ENCODE data around the gene OR52R1.
"Not testable (repeated sequence)": the region's sequence is repeated elsewhere in the genome, so short reads cannot be mapped to it uniquely, and the experiment has no call there.

The OR52R1 gene

DNA sequence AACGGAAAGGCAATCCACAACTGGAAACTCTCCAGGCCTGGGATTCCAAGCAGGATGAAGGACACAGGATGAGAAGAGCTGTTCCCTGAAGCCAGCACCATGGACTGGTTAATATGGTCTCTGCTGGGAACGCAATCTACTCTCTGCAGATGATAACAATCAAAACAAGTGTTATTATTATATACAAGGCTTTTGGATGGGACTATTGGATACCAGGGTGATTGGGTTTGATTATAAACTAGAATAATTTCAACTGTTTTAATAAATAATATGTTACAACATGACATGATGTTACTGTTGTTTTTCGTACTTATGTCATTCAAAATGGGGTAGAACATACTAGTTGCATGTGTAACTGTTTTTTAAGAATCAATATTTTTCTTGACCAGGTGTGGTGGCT is at the start of gene OR52R1:
OR52R1 (minus strand) TSS at position 101 of the 400 bp plus-strand sequence; CDS start at position 101, 0 bp downstream.
- Mint-ChIP-seq H3K36me3 (no peaks in the 10 kb centered on the region), H3K27me3 (peaks cover 5% of the 10 kb centered on the region), H3K4me3 (no peak within 1 kb of the TSS), H3K9me3 (no peaks in the 10 kb centered on the region), H3K27ac (no peak within 1 kb of the TSS), H3K4me1 (no peaks in the 10 kb centered on the region)
- ATAC-seq (ENCODE audit: low read depth) (no peak), DNase-seq (ENCODE audit: low spot score in 2 of 2) (no peak)

GRCh38 chr11:4851033-4851432 is 46.9 kb upstream of the OR52R1 start:
- H3K4me1 Mint-ChIP-seq: no peaks in the 10 kb centered on the region
- H3K27me3 Mint-ChIP-seq: peaks cover 9% of the 10 kb centered on the region
- H3K36me3 Mint-ChIP-seq: no peaks in the 10 kb centered on the region
- H3K4me3 Mint-ChIP-seq: no peak overlapping the region
- no peak for ATAC-seq (ENCODE audit: low read depth)
- no peak overlapping the region for H3K27ac Mint-ChIP-seq
- H3K9me3 Mint-ChIP-seq: peaks cover 1% of the 10 kb centered on the region
- no peak for DNase-seq (ENCODE audit: low spot score in 2 of 2)

DNA sequence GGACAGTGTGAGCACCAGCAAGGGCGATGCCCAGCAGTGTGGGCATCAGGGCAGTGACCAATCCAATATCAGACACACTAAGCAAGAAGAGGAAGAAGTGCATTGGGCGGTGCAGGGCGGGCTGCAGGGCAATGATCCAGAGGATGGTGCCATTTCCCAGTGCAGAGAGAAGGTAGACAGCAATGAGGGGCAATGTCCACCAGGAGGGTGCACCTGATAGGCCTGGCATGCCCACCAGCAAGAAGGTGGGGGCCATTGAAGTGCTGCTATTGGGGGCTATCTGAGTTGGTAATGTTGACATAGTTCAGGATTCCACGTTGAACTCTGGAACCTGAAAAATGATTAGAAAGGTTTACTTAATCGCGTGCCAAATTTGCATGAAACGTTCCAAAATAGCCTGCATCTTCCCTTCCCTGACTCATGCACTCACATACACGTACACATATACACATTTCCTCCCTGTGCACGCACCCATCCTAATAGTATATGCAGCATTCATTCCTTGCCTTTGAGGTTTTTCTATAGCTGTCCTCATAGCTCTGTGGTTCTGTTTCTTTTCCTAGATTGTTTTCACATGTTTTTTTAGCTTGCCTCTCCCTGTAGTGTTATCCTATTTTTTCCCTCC is 44.8 kb upstream of the OR52R1 start, which contains the start of gene OR51S1:
OR51S1 (minus strand) TSS at position 301 of the 625 bp plus-strand sequence; CDS start at position 301, 0 bp downstream.
- Mint-ChIP-seq H3K9me3 (peaks cover under 1% of the 10 kb centered on the region), H3K4me1 (no peaks in the 10 kb centered on the region), H3K27me3 (peaks cover 7% of the 10 kb centered on the region), H3K36me3 (no peaks in the 10 kb centered on the region), H3K4me3 (no peak within 1 kb of the TSS), H3K27ac (no peak within 1 kb of the TSS)
- ATAC-seq (ENCODE audit: low read depth): no peak
- DNase-seq (ENCODE audit: low spot score in 2 of 2): no peak

DNA sequence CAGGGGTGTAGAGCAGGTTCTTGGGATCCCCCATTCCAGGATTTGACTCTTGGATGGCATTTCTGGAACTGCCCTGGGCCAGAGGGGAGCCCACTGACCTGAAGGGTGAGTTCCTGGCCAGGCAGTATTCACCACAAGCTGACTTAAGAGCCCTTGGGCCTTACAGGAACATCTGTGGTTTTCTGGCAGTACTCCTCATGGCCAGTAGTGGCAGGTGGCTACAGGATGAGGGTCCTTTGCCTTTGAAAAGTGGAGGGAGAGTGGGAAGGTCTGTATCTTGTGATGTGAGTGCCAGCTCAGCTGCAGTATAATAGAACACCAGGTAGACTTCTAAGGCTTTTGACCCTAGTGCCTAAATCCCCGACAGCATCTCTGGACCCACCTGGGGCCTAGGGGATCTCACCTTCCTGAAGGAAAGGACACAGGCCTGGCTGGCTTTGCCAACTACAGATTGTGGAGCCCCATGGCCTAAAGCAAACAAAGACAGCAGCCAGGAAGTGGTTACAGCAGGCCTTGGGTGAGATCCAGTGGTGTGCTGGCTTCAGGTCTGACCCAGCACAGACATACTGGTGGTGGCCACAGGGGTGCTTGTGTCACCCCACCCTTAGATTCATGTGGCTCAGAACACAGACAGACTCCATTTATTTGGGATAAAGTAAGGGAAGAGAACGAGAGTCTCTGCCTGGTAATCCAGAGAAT is 35.8 kb upstream of the OR52R1 start:
- DNase-seq (ENCODE audit: low spot score in 2 of 2): no peak
- H3K27me3 Mint-ChIP-seq: no peaks in the 10 kb centered on the region
- H3K9me3 Mint-ChIP-seq: peaks cover 5% of the 10 kb centered on the region
- H3K4me3 Mint-ChIP-seq: no peak overlapping the region
- H3K36me3 Mint-ChIP-seq: no peaks in the 10 kb centered on the region
- no peaks in the 10 kb centered on the region for H3K4me1 Mint-ChIP-seq
- ATAC-seq (ENCODE audit: low read depth): no peak
- H3K27ac Mint-ChIP-seq: no peak overlapping the region

- H3K36me3 Mint-ChIP-seq: no peaks in the 10 kb centered on the region
- H3K4me1 Mint-ChIP-seq: no peaks in the 10 kb centered on the region
- no peaks in the 10 kb centered on the region for H3K9me3 Mint-ChIP-seq
- no peak for ATAC-seq (ENCODE audit: low read depth)
- no peak overlapping the region for H3K4me3 Mint-ChIP-seq
- peaks cover 3% of the 10 kb centered on the region for H3K27me3 Mint-ChIP-seq
- no peak overlapping the region for H3K27ac Mint-ChIP-seq
- no peak for DNase-seq (ENCODE audit: low spot score in 2 of 2)
Measured at GRCh38 chr11:4830909-4831308, 26.7 kb upstream of the OR52R1 start.

DNA sequence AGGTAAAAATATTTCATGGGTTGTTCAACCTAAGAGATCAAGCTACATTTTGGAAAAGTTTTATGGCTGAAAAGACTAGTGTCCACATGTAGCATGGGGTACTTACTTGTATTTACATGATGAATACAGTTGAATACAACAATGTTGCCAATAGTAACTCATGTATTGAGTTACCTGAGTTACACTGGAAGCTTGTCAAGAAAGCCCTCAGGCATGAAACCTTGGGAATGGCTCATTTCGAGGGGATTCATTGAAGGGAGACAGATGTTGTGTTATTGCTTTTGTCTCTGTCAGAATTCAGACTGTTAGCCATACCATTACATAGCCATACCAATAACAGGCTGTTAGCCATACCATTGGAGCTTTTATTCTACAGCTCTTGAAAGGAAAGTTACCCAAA is 26.2 kb upstream of the OR52R1 start:
- no peak overlapping the region for H3K27ac Mint-ChIP-seq
- H3K36me3 Mint-ChIP-seq: no peaks in the 10 kb centered on the region
- H3K4me3 Mint-ChIP-seq: no peak overlapping the region
- peaks cover 3% of the 10 kb centered on the region for H3K27me3 Mint-ChIP-seq
- no peaks in the 10 kb centered on the region for H3K4me1 Mint-ChIP-seq
- no peak for DNase-seq (ENCODE audit: low spot score in 2 of 2)
- no peaks in the 10 kb centered on the region for H3K9me3 Mint-ChIP-seq
- no peak for ATAC-seq (ENCODE audit: low read depth)

DNA sequence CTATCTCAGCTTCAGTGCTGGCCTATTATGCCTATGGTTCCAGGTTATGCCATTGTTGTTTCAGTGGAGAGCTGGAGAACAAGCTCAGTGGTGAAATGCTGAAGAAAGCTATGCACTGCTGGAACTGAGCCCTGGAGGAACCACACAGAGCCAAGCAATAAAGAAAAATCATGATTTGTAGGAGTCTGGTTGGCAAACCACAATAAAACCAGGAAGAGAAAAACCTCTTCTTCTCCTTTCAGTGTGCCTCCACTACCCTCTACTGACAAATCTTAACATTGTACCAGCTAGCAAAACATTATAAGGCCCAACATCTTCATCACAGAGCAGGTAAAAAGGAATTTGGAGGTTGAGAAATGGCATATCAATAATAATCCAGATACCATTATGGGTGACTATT is 22.2 kb upstream of the OR52R1 start:
- H3K27me3 Mint-ChIP-seq: peaks cover 7% of the 10 kb centered on the region
- H3K4me3 Mint-ChIP-seq: no peak overlapping the region
- no peaks in the 10 kb centered on the region for H3K4me1 Mint-ChIP-seq
- DNase-seq (ENCODE audit: low spot score in 2 of 2) (no peak), ATAC-seq (ENCODE audit: low read depth) (no peak)
- no peaks in the 10 kb centered on the region for H3K9me3 Mint-ChIP-seq
- H3K36me3 Mint-ChIP-seq: no peaks in the 10 kb centered on the region
- no peak overlapping the region for H3K27ac Mint-ChIP-seq

GRCh38 chr11:4825132-4825531 is 21.0 kb upstream of the OR52R1 start:
- no peak overlapping the region for H3K4me3 Mint-ChIP-seq

DNA sequence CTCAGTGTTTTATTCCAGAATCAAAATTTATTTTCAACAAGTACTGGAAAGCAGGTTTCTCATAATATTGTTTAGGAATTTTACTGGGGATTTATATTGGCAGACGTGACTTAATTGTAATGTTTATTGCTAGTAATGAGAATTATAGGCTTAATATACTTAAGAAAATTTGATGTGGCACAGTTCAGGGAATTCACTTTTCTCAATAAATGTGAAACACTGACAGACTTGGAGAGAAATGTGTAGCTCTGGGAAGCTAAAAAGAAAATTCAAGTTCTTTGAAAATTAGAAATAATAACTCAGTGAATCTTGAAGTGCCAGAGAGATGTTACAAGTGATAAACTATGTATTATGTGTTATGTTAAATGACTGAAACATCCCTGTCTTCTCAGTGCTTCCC is 16.8 kb upstream of the OR52R1 start, which contains the start of gene OR51F2:
OR51F2 (plus strand) TSS at position 301 of the 400 bp plus-strand sequence. CDS start 101 bp downstream, outside the sequence.
- H3K9me3 Mint-ChIP-seq: no peaks in the 10 kb centered on the region
- no peak within 1 kb of the TSS for H3K4me3 Mint-ChIP-seq
- no peaks in the 10 kb centered on the region for H3K36me3 Mint-ChIP-seq
- no peak within 1 kb of the TSS for H3K27ac Mint-ChIP-seq
- H3K4me1 Mint-ChIP-seq: no peaks in the 10 kb centered on the region
- ATAC-seq (ENCODE audit: low read depth) (no peak), DNase-seq (ENCODE audit: low spot score in 2 of 2) (no peak)
- H3K27me3 Mint-ChIP-seq: peaks cover 11% of the 10 kb centered on the region

More at GRCh38 chr11:4825132-4825531, 21.0 kb upstream of the OR52R1 start:
- Mint-ChIP-seq H3K4me1 (no peaks in the 10 kb centered on the region), H3K27me3 (peaks cover 11% of the 10 kb centered on the region), H3K9me3 (no peaks in the 10 kb centered on the region), H3K27ac (no peak overlapping the region), H3K36me3 (no peaks in the 10 kb centered on the region)
- no peak for DNase-seq (ENCODE audit: low spot score in 2 of 2)
- no peak for ATAC-seq (ENCODE audit: low read depth)

DNA sequence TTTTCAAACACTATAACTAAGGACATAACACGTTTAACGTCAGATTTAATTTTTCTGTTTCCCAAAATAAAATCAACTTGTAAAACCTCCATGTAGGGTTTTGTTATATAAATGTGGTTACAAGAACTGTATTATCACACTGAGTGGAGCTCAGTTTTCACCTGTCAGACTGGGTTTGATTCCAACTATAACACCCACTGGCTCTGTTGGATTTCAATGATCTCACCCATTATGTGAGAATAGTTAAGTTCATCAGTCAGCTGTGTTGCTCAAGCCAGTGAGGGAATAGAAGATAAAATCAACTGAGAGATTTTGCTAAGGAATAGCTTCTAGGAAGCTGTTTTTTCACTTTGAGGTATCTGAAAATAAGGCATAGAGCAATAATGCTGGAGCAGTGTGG is 5.1 kb upstream of the OR52R1 start:
- ATAC-seq (ENCODE audit: low read depth): no peak
- no peaks in the 10 kb centered on the region for H3K36me3 Mint-ChIP-seq
- H3K4me3 Mint-ChIP-seq: no peak overlapping the region
- no peaks in the 10 kb centered on the region for H3K4me1 Mint-ChIP-seq
- peaks cover 1% of the 10 kb centered on the region for H3K27me3 Mint-ChIP-seq
- H3K27ac Mint-ChIP-seq: no peak overlapping the region
- DNase-seq (ENCODE audit: low spot score in 2 of 2): no peak
- no peaks in the 10 kb centered on the region for H3K9me3 Mint-ChIP-seq

GRCh38 chr11:4808476-4808875 is 4.3 kb upstream of the OR52R1 start:
- H3K4me3 Mint-ChIP-seq: no peak overlapping the region
- no peaks in the 10 kb centered on the region for H3K36me3 Mint-ChIP-seq
- H3K27me3 Mint-ChIP-seq: peaks cover 5% of the 10 kb centered on the region
- no peak overlapping the region for H3K27ac Mint-ChIP-seq
- no peaks in the 10 kb centered on the region for H3K4me1 Mint-ChIP-seq
- H3K9me3 Mint-ChIP-seq: no peaks in the 10 kb centered on the region
- DNase-seq (ENCODE audit: low spot score in 2 of 2) (no peak), ATAC-seq (ENCODE audit: low read depth) (no peak)

- H3K4me3 Mint-ChIP-seq; ATAC-seq (ENCODE audit: low read depth); H3K27me3 Mint-ChIP-seq; H3K36me3 Mint-ChIP-seq; DNase-seq (ENCODE audit: low spot score in 2 of 2); H3K27ac Mint-ChIP-seq; H3K9me3 Mint-ChIP-seq; H3K4me1 Mint-ChIP-seq: not testable (repeated sequence)
Measured at GRCh38 chr11:4801316-4801715, 2.9 kb downstream of the OR52R1 start.

- H3K4me1 Mint-ChIP-seq: no peaks in the 10 kb centered on the region
- H3K36me3 Mint-ChIP-seq: no peaks in the 10 kb centered on the region
- no peak overlapping the region for H3K27ac Mint-ChIP-seq
- DNase-seq (ENCODE audit: low spot score in 2 of 2) (no peak), ATAC-seq (ENCODE audit: low read depth) (no peak)
- no peaks in the 10 kb centered on the region for H3K9me3 Mint-ChIP-seq
- peaks cover 4% of the 10 kb centered on the region for H3K27me3 Mint-ChIP-seq
- no peak overlapping the region for H3K4me3 Mint-ChIP-seq
Measured at GRCh38 chr11:4798427-4799183, 5.6 kb downstream of the OR52R1 start.

DNA sequence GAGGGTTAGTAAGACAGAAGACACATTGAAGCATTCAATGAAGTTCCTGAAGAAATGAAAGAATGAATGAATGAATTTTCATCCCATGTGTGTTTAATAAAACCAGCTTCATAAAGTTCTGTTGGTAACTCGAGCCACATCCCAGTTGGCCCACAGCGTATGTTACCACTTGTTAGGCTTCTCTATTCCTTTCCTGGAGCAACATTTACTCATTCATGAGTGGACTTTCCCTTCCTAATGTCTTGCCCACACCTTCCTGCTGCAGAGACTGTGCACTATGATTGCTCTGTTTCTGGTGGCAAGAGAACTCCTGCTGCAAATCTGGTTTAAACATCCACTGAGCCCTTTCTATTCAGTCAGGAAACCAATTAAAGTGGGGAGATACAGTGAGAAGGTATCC is 7.0 kb downstream of the OR52R1 start:
- H3K27me3 Mint-ChIP-seq: peaks cover 5% of the 10 kb centered on the region
- no peaks in the 10 kb centered on the region for H3K4me1 Mint-ChIP-seq
- H3K9me3 Mint-ChIP-seq: no peaks in the 10 kb centered on the region
- no peak overlapping the region for H3K27ac Mint-ChIP-seq
- H3K4me3 Mint-ChIP-seq: no peak overlapping the region
- H3K36me3 Mint-ChIP-seq: no peaks in the 10 kb centered on the region
- DNase-seq (ENCODE audit: low spot score in 2 of 2) (no peak), ATAC-seq (ENCODE audit: low read depth) (no peak)
